Measurements from ENCODE around the gene PDS5A.
A peak's percentile ranks its signal among the peaks of the same experiment; 100 is the strongest.
"Not testable (repeated sequence)": the region's sequence is repeated elsewhere in the genome, so short reads cannot be mapped to it uniquely, and the experiment has no call there.

The PDS5A gene

DNA sequence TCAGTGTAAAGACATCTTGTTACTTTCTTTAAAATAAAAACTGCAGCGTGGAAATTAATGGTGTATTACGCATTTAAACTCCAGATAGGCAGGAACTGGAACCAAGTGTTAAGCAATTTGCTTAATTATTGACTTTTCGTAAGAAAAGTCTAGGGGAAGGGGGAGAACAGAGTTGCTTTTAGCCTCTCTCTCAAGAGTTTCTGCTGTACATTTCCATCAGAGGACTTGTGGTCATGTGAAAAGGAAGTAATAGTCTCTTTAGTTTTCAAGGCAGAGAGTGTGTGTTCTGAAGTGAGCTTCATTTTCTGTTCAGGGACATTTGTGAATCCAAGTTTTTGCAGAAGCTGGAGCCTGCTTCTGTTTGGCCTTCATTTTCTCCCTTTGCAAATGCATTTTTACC lies 152.6 kb downstream of the PDS5A start:
- DNase-seq (ENCODE audit: low read depth) = no peak

DNA sequence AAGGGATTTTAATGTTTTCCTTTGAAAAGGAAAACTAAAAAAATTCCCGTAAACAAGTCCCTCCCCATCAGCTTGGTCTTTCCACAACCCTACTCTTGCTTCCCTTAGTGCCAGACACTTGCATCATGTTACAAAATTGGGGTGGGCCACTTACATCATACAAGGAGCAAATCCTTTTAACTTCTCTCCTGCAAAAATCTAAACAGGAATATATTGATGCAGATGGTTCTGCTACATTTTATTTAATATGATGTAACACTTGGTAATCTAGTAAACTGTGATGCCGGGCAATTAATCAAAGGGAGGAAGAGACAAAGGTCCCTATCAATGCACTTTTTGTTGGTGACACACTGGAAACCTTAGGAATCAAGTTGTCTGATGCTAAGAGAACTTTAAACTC lies 154.5 kb downstream of the PDS5A start:
- DNase-seq (ENCODE audit: low read depth) = peak; percentile 30

DNA sequence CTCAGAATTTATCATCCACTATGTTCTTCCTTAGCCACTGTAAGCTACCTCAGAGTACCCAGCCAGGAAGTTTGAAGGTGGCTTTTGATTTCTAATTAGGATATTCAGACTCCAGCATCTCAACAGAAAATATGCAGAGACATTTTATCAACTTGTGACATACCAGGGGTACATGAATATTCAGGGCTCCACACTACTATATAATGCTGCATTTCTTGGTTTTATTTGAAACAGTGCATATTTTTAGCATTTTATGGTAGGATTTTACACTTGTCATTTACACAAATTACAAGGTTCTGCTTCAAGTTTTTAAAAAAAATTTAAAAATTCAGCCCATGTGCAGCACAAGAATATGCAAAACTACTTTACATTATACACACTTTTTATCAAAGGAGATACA lies 155.0 kb downstream of the PDS5A start:
- no peak for DNase-seq (ENCODE audit: low read depth)

DNA sequence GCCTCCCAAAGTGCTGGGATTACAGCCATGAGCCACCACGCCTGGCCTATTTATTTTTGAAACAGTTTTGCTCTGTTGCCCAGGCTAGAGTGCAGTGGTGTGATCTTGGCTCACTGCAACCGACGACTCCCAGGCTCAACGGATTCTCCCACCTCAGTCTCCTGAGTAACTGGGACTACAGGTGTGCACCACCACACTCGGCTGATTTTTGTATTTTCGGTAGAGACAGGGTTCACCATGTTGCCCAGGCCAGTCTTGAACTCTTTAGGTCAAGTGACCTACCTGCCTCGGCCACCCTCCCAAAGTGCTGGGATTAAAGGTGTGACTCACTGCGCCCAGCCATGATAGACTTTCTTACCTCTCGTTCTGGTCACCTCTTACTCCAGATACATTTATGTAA lies 155.8 kb downstream of the PDS5A start:
- no peak for DNase-seq (ENCODE audit: low read depth)

DNA sequence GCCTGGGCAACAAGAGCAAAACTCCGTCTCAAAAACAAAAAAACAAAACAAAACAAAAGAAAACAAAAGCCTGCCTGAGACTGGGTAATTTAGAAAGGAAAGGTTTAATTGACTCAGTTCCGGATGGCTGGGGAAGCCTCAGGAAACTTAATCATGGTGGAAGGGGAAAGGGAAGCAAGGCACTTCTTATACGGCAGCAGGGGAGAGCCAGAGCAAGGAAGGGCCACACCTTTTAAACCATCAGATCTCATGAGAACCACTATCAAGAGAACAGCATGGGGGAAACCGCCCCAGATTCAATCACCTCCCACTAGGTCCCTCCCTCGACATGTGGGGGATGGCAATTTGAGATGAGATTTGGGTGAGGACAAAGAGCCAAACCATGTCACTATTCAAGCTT lies 157.5 kb downstream of the PDS5A start:
- DNase-seq (ENCODE audit: low read depth) = no peak

DNA sequence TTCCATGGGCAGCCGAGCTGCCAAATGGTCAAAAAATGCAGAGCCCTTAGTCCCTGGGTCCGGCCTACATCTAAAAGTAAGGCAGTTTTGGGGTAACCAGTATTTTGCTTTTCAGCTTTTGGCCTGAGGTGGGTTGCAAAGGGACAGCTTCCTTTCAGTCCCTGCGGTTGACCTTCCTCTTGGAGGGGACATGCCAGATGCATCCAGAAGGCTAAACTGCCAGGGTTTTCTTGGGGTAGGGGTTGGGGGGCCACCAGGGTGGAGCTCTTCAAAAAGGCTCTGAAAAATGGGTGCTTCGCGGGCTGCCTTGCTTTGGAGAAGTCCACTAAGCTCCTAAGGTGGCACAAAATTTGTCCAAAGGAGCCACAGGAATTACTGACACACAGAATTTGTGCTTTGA lies 159.1 kb downstream of the PDS5A start:
- no peak for DNase-seq (ENCODE audit: low read depth)

DNA sequence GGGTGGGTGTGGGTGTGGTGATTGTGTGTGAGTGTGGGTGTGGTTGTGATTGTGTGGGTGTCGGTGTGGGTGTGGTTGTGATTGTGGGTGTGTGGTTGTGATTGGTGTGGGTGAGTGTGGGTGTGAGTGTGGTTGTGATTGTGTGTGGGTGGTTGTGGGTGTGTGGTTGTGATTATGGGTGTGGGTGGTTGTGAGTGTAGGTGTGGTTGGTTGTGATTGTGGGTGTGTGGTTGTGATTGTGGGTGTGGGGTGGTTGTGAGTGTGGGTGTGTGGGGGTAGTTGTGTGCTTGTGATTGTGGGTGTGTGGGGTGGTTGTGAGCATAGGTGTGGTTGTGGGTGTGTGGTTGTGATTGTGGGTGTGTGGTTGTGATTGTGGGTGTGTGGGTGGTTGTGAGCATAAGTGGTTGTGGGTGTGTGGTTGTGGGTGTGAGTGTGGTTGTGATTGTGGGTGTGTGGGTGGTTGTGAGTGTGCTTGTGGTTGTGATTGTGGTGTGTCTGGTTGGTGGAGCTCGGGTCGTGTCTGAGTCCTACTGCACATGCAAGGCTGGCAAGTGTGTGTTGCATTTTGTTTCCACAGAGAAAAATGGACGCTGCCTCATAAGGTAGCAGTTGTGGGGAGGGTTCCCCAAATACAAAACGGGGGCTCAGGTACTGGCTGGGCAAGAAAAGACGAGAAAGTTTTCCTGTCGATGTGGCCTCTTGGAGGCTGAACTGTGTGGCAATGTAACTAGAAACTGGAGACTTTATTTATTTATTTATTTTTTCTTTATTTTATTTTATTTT lies 163.1 kb downstream of the PDS5A start:
- no peak for DNase-seq (ENCODE audit: low read depth)

DNA sequence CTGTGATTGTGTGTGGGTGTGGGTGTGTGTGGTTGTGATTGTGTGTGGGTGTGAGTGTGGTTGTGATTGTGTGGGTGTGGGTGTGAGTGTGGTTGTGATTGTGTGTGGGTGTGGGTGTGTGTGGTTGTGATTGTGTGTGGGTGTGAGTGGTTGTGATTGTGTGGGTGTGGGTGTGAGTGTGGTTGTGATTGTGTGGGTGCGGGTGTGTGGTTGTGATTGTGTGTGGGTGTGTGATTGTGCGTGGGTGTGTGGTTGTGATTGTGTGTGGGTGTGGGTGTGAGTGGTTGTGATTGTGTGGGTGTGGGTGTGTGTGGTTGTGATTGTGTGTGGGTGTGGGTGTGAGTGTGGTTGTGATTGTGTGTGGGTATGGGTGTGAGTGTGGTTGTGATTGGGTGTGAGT lies 163.9 kb downstream of the PDS5A start:
- DNase-seq (ENCODE audit: low read depth) = not testable (repeated sequence)

DNA sequence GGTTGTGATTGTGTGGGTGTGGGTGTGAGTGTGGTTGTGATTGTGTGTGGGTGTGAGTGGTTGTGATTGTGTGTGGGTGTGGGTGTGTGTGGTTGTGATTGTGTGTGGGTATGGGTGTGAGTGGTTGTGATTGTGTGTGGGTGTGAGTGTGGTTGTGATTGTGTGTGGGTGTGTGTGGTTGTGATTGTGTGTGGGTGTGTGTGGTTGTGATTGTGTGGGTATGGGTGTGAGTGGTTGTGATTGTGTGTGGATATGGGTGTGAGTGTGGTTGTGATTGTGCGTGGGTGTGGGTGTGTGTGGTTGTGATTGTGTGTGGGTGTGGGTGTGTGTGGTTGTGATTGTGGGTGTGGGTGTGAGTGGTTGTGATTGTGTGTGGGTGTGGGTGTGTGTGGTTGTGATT lies 164.7 kb downstream of the PDS5A start:
- DNase-seq (ENCODE audit: low read depth) = not testable (repeated sequence)

DNA sequence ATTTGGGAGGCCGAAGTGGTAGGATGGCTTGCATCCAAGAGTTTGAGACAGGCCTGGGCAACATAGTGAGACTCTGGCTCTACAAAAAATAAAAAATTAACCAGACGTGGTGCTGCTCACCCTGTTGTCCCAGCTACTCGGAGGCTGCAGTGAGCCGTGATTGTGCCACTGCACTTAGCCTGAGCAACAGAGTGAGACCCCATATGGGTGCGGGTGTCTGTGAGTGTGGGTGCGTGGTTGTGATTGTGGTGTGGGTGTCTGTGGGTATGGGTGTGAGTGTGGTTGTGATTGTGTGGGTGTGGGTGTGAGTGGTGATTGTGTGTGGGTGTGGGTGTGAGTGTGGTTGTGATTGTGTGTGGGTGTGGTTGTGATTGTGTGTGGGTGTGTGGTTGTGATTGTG lies 165.2 kb downstream of the PDS5A start:
- DNase-seq (ENCODE audit: low read depth) = no peak

DNA sequence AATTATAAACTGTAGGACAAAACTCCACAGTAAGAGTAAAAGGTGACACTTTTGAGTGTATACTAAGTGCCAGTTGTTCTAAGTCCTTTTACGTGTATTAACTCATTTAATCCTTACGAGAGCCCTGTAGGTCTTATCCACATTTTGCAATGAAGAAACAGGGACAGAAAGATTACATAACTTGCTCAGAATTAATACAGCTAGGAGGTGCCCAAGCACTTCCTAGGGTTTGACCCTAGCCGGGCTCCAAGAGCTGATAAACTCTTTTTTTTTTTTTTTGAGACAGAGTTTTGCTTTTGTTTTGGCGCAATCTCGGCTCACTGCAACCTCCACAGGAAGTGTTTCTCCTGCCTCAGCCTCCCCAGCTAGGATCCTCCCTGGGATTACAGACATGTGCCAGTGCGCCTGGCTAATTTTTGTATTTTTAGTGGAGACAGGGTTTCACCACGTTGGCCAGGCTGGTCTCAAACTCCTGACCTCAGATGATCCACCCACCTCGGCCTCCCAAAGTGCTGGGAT lies 169.4 kb downstream of the PDS5A start:
- DNase-seq (ENCODE audit: low read depth) = no peak

DNA sequence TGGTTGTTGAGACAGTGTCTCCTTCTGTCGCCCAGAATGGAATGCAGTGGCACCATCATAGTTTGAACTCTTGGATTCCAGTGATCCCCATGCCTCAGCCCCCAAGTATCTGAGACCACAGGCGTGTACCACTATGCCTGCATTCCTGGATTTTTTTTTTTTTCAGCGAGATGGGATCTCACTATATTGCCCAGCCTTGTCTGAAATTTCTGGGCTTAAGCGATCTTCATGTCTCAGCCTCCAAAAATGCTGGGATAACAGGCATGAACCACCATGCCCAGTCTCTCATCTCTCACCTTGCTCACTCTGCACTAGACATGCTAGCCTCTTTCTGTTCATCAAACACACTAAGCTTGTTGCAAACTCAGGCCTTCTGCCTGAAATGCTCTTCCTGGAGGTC lies 175.7 kb downstream of the PDS5A start:
- no peak for DNase-seq (ENCODE audit: low read depth)

DNA sequence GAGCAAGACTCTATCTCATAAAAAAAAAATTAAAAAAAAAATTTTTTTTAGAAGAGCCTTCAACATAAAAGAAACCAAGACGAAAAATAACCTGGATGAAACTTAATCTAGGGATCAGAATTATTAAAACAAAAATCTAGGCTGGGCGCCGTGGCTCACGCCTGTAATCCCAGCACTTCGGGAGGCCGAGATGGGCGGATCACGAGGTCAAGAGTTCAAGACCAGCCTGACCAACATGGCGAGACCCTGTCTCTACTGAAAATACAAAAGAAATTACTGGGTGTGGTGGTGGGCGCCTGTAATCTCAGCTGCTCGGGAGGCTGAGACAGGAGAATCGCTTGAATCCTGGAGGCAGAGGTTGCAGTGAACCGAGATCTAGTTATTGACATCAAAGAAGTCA lies 184.7 kb downstream of the PDS5A start:
- DNase-seq (ENCODE audit: low read depth) = not testable (repeated sequence)

DNA sequence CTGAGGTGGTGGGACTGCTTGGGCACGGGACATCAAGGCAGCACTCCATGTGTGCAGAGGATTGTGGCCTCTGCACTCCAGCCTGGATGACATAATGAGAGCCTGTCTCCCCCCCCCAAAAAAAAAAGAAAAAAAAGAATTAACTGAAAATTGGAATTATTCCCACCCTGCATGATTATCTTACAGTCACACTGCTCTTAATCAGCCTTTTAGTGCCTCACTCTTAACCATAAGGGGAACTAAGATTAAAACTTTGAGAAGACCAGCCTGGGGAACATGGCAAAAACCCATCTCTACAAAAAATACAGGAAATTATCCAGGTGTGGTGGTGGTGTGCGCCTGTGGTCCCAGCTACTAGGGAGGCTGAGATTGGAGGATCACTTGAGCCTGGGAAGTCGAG lies 185.2 kb downstream of the PDS5A start:
- no peak for DNase-seq (ENCODE audit: low read depth)

DNA sequence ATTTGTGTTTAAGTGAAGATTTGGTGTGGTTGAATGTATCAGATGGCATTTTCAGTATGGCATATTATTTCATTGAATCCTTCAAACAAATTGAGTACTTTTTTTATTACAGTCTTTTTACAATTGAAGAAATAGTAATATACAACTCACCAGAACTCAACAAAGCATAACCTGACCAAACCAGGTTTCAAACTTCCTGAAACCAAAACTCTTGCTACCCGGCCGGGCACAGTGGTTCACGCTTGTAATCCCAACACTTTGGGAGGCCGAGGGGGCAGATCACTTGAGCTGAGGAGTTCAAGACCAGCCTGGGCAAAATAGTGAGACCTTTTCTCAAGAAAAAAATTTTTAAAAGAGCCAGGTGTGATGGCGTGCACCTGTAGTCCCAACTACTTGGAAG lies 185.6 kb downstream of the PDS5A start:
- DNase-seq (ENCODE audit: low read depth) = no peak

DNA sequence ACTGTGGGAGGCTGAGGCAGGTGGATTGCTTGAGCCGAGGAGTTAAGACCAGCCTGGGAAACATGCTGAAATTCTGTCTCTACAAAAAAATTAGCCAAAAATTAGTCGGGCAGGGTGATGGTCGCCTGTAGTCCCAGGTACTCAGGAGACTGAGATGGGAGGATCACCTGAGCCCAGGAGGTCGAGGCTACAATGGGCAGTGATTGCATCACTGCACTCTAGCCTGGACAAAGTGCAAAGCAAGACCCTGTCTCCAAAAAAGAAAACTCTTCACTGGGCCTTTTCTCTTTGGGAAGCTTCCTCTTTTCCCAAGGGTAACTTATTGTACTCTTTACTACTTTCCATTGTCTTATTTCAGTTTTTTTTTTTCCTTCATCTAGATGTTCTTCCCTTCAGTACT lies 190.9 kb downstream of the PDS5A start:
- DNase-seq (ENCODE audit: low read depth) = no peak

DNA sequence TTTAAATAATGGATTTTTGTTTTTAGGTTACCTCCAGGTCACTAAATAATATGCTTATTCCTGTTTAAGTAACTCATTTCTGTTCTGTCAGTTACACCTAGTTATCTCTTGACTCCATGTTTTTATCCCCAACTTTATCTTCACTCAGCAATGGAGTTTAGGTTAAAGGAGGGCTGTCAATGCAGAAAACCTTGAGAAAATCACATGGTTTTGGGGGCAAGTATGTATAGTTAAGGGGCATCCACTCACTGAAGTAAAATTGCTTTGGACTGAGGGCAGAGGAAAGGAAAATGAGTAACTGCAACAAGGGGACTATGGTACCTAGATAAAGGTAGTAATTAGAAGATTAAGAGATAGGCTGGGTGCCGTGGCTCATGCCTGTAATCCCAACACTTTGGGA lies 192.6 kb downstream of the PDS5A start:
- no peak for DNase-seq (ENCODE audit: low read depth)

DNA sequence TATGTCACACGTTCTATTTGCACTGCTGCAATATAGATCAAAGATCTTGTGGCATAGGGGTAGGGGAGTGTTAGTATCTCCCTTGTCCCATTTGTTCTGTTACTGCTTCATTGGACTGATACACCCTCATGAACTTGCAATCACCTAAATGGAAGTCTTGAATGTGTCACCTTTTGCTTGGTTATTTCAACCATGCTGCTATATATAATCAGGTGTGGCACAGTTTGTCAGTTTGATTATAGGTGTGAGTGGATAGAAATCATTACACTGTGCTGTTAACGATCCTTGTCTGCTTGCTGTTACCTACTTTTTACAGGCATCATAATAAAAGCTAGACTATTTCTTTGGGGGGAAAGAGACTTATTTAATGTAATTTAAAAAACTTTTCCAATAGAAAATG lies 195.7 kb downstream of the PDS5A start:
- DNase-seq (ENCODE audit: low read depth) = not testable (repeated sequence)
